Prostate gland (tissue), 2 donors: ENCODE measurements around the gene SEMA6C. TPM values are rescaled to one million over a fixed set of nuclear protein-coding genes. Genes with fewer than 3 reads are reported as not detected.
"Not testable (repeated sequence)": the region's sequence is repeated elsewhere in the genome, so short reads cannot be mapped to it uniquely, and the experiment has no call there.

ENCODE experiments used
- DNase-seq: peaks from one replicate; pipeline ENCODE4 v3.0.0-alpha.2; 2019; ENCODE audit warnings: low spot score
- H3K27ac ChIP-seq, 2 donors: fragments of 200-600 bp; sonication (generic); 2 replicates each; pipeline ENCODE4 v1.5.1; 2017 to 2019
- H3K27me3 ChIP-seq: fragments of 200-600 bp; sonication (generic); replicated peaks from 2 replicates; pipeline ENCODE4 v1.5.1; 2019; ENCODE audit not compliant: insufficient read depth
- H3K36me3 ChIP-seq, 2 donors: fragments of 200-600 bp; sonication (generic); 1 replicate in 1 of 2; 2 replicates in 1 of 2; pipeline versions ENCODE4 v1.5.1 to v1.8.1; 2017 to 2019
- H3K4me1 ChIP-seq: fragments of 200-600 bp; sonication (generic); replicated peaks from 2 replicates; pipeline ENCODE4 v1.5.1; 2019
- H3K4me3 ChIP-seq, 2 donors: fragments of 200-600 bp; sonication (generic); 2 replicates each; pipeline ENCODE4 v1.5.1; 2017 to 2019
- H3K9me3 ChIP-seq: fragments of 200-600 bp; sonication (generic); 2 replicates; pipeline ENCODE4 v1.5.1; 2017
- CTCF ChIP-seq, 4 experiments: fragments of 200-600 bp in 2 of 4; fragments of 450-650 bp in 2 of 4; sonication (generic) in 2 of 4; IDR thresholded peaks; 1 replicate in 3 of 4; 2 replicates in 1 of 4; pipeline ENCODE4 v1.5.1; 2016 to 2019; ENCODE audit warnings: antibody characterized with exemption in 4 of 4, mild to moderate bottlenecking in 2 of 4, moderate library complexity in 2 of 4
- POLR2A ChIP-seq: fragments of 450-650 bp; IDR thresholded peaks from one replicate; pipeline ENCODE4 v1.6.1; 2016; ENCODE audit warnings: antibody characterized with exemption, mild to moderate bottlenecking
- POLR2AphosphoS5 ChIP-seq: sonication (generic); formaldehyde crosslinking; IDR thresholded peaks from one replicate; pipeline ENCODE4 v1.6.1; 2017; ENCODE audit warnings: antibody characterized with exemption
- WGBS: methylation state at CpG from one replicate; pipeline ENCODE4 v1.1.5; 2018; 5-methylcytosine and 5-hydroxymethylcytosine counted together
- intact Hi-C: fragments of 100-400 bp; cut with DNase I; formaldehyde crosslinking; loops from one replicate; pipeline ENCODE4 v1.14.2; 2022
- total RNA-seq, 2 donors: library from RNA; depleted of rRNA; stranded (reverse); fragments of >200 nt; gene quantifications; one replicate each; pipeline ENCODE4 v1.1.0, GENCODE V29; 2016

SEMA6C gene
- total RNA-seq, 2 donors from 2014 or later, result 4.1 to 173 TPM

GRCh38 chr1:151113877-151114276 lies 32.6 kb downstream of the SEMA6C start:
- Histone ChIP-seq H3K27ac (no peak overlapping the region), H3K4me1 (no peaks in the 10 kb centered on the region), H3K36me3 (no peaks in the 10 kb centered on the region), H3K27me3 (no peaks in the 10 kb centered on the region), H3K4me3 (no peak overlapping the region), H3K9me3 (no peaks in the 10 kb centered on the region)
- WGBS, result 95% methylated on average over 5 of the region's 5 CpGs
- TF ChIP-seq POLR2AphosphoS5 (no peak), CTCF (IDR thresholded peaks at IDR 0.05) (no peak), POLR2A (no peak)
- DNase-seq, result no peak
- intact Hi-C loops, result no loop called here

- no peak for TF ChIP-seq CTCF (IDR thresholded peaks at IDR 0.05)
- Histone ChIP-seq H3K9me3 (no peaks in the 10 kb centered on the region), H3K27ac (no peak overlapping the region), H3K4me3 (no peak overlapping the region), H3K4me1 (no peaks in the 10 kb centered on the region), H3K36me3 (no peaks in the 10 kb centered on the region), H3K27me3 (no peaks in the 10 kb centered on the region)
- no peak for DNase-seq
- 91% methylated on average over 5 of the region's 5 CpGs for WGBS
- intact Hi-C loops, result no loop called here
These were observed 38.1 kb downstream of the SEMA6C start for GRCh38 chr1:151108331-151108730.

- intact Hi-C loops, result no loop called here
- no peak overlapping the region for H3K4me3 ChIP-seq
- H3K27ac ChIP-seq, result no peak overlapping the region
- 56% methylated on average over 2 of the region's 2 CpGs for WGBS
- no peaks in the 10 kb centered on the region for H3K4me1 ChIP-seq
- H3K36me3 ChIP-seq, result no peaks in the 10 kb centered on the region
- DNase-seq, result no peak
- H3K9me3 ChIP-seq, result no peaks in the 10 kb centered on the region
- no peaks in the 10 kb centered on the region for H3K27me3 ChIP-seq
- TF ChIP-seq POLR2A (no peak), POLR2AphosphoS5 (no peak)
These were observed 39.5 kb downstream of the SEMA6C start for GRCh38 chr1:151106894-151107293.

GRCh38 chr1:151104630-151105029 lies 41.8 kb downstream of the SEMA6C start:
- Histone ChIP-seq H3K36me3 (no peaks in the 10 kb centered on the region), H3K27me3 (no peaks in the 10 kb centered on the region), H3K4me1 (no peaks in the 10 kb centered on the region), H3K4me3 (no peak overlapping the region), H3K27ac (no peak overlapping the region), H3K9me3 (no peaks in the 10 kb centered on the region)
- no peak for TF ChIP-seq POLR2A
- TF ChIP-seq CTCF (IDR thresholded peaks at IDR 0.05), result no peak
- no peak for TF ChIP-seq POLR2AphosphoS5
- intact Hi-C loops, result loop anchor here (5.0 kb wide), 1 partner anchor 53 kb away; the partner anchor contains the start of gene TNFAIP8L2
- DNase-seq, result no peak

- Histone ChIP-seq H3K27me3 (no peaks in the 10 kb centered on the region), H3K4me3 (no peak overlapping the region), H3K36me3 (no peaks in the 10 kb centered on the region), H3K27ac (no peak overlapping the region), H3K4me1 (no peaks in the 10 kb centered on the region), H3K9me3 (no peaks in the 10 kb centered on the region)
- intact Hi-C loops, result no loop called here
- TF ChIP-seq POLR2A (no peak), POLR2AphosphoS5 (no peak), CTCF (IDR thresholded peaks at IDR 0.05) (no peak)
- 96% methylated on average over 1 of the region's 1 CpG for whole genome bisulfite sequencing
- no peak for DNase-seq
These were observed 48.3 kb downstream of the SEMA6C start for GRCh38 chr1:151098126-151098525.

- H3K4me3 ChIP-seq, H3K9me3 ChIP-seq, H3K4me1 ChIP-seq, H3K27ac ChIP-seq, DNase-seq, H3K27me3 ChIP-seq, intact Hi-C loops, H3K36me3 ChIP-seq: not testable (repeated sequence)
- WGBS, result 91% methylated on average over 6 of the region's 6 CpGs
These were observed 49.0 kb downstream of the SEMA6C start for GRCh38 chr1:151097426-151097825.
